ENCODE results near the gene SERPINB4. TPM values are rescaled to one million over a fixed set of nuclear protein-coding genes. Genes with fewer than 3 reads are reported as not detected.
"Not testable (repeated sequence)": the region's sequence is repeated elsewhere in the genome, so short reads cannot be mapped to it uniquely, and the experiment has no call there.

Gene SERPINB4
- not detected for polyA plus RNA-seq (ENCODE audit: low read depth in 6 of 6)

- not testable (repeated sequence) for ATAC-seq (ENCODE audit: low read depth in 2 of 2); H3K4me3 Mint-ChIP-seq; H3K27ac Mint-ChIP-seq; H3K4me1 Mint-ChIP-seq; DNase-seq; H3K9me3 Mint-ChIP-seq; H3K36me3 Mint-ChIP-seq; H3K27me3 Mint-ChIP-seq
Measured at GRCh38 chr18:63644142-63644541, at the start of gene SERPINB4. TSS of gene SERPINB4 (minus strand) at chr18:63644256. CDS start at chr18:63643577, 679 bp downstream.

GRCh38 chr18:63689064-63689463, 45.0 kb upstream of the SERPINB4 start:
- H3K27ac Mint-ChIP-seq: no peak overlapping the region
- H3K36me3 Mint-ChIP-seq: peaks cover 0 to 5% of the 10 kb centered on the region in 2 donors
- DNase-seq (no peak), ATAC-seq (ENCODE audit: low read depth in 2 of 2) (no peak)
- peaks cover 0 to 42% (median 11%) of the 10 kb centered on the region in 7 donors for H3K9me3 Mint-ChIP-seq
- peaks cover 2 to 11% (median 8%) of the 10 kb centered on the region in 3 donors for H3K27me3 Mint-ChIP-seq
- no peaks in the 10 kb centered on the region for H3K4me1 Mint-ChIP-seq
- no peak overlapping the region for H3K4me3 Mint-ChIP-seq

DNA sequence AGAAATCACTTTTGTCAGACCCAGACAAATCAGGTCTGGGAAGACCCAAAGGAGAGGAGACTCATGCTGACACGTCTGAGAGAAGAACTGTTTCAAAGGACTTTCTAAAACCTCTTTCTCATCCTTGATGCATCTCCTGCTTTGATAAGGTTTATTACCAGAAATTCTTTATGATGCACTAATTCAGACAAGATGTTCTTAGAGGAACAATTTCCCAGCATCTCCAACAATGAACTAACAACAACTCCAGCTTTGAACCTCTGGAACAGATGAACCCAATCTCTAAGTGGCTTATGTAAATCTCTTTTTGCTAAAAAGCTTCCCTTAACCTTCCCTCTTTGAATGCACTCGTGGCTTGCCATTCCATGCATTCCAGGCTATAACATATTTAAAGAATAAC, 42.8 kb upstream of the SERPINB4 start:
- Mint-ChIP-seq H3K27me3 (peaks cover 10 to 17% (median 14%) of the 10 kb centered on the region in 3 donors), H3K4me3 (no peak overlapping the region), H3K4me1 (no peaks in the 10 kb centered on the region), H3K9me3 (peaks cover 2 to 23% (median 7%) of the 10 kb centered on the region in 7 donors), H3K27ac (no peak overlapping the region), H3K36me3 (peaks cover 0 to 5% of the 10 kb centered on the region in 2 donors)
- DNase-seq (no peak), ATAC-seq (ENCODE audit: low read depth in 2 of 2) (no peak)

DNA sequence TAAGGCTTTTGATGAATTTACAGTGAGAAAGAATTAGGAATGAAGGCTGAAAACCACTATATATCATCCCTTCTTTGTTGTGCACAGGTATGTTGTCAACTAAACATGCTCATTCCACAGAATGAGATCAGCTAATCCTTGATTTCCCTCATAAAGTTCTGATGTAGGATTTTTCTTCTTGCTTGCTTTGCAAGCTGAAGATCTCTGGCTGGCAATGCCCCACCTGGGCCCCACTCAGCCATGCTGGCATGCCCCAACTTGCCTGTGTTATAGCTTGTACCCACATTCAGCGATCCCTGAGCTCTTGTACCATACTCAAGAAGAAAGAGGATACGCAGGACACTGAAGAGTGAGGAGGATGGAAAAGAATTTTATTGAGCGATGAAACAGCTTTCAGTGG, 40.7 kb upstream of the SERPINB4 start:
- Mint-ChIP-seq H3K4me1 (no peaks in the 10 kb centered on the region), H3K9me3 (peaks cover 0 to 8% (median 2%) of the 10 kb centered on the region in 7 donors), H3K27me3 (peaks cover 10 to 19% (median 17%) of the 10 kb centered on the region in 3 donors), H3K4me3 (no peak overlapping the region), H3K27ac (no peak overlapping the region), H3K36me3 (no peaks in the 10 kb centered on the region)
- no peak for ATAC-seq (ENCODE audit: low read depth in 2 of 2)
- no peak for DNase-seq

DNA sequence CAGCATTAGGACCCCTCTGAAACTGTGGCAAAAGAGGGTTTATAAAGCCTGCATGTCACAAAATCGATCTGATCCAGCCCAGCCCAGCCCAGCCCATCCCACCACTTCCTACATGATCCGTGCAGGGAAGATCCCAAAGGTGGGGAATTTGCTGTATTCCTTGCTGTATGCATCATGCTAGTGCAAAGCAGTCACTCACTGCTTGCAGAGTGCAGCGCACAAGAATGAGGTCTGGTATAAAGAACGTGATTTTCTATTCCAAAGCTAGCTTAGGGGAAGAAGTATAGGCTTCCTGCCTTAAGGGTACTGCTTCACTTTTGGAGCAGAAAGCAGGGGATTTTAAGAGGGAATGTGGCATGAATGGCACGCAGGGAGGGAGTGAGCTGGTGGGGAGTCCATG, 39.8 kb upstream of the SERPINB4 start:
- H3K4me3 Mint-ChIP-seq: no peak overlapping the region
- H3K36me3 Mint-ChIP-seq: no peaks in the 10 kb centered on the region
- DNase-seq: no peak
- H3K9me3 Mint-ChIP-seq: peaks cover 0 to 4% (median 0%) of the 10 kb centered on the region in 7 donors
- ATAC-seq (ENCODE audit: low read depth in 2 of 2): no peak
- no peaks in the 10 kb centered on the region for H3K4me1 Mint-ChIP-seq
- no peak overlapping the region for H3K27ac Mint-ChIP-seq
- H3K27me3 Mint-ChIP-seq: peaks cover 10 to 19% (median 17%) of the 10 kb centered on the region in 3 donors

DNA sequence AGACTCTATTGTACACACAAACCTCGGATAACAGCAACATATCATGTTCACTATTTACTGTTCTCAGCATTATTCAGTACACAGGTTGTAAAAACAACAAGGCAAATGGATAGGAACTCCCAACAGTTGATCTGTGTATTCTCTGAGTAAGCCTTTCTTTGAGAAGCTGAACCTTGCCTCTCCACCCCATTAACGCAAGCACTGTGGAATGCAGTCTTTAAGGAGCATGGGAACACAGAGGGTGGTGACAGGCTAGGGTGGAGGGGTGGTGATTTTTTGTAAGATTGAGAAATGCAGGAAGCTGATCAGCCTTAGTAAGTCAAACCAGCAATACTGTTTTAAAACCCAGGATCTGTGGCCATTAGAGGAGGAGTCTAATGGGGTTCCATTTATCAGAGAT, 39.1 kb upstream of the SERPINB4 start:
- ATAC-seq (ENCODE audit: low read depth in 2 of 2) (no peak), DNase-seq (no peak)
- Mint-ChIP-seq H3K27me3 (peaks cover 10 to 20% (median 19%) of the 10 kb centered on the region in 3 donors), H3K4me1 (no peaks in the 10 kb centered on the region), H3K9me3 (peaks cover 0 to 4% (median 0%) of the 10 kb centered on the region in 7 donors), H3K36me3 (no peaks in the 10 kb centered on the region), H3K4me3 (no peak overlapping the region), H3K27ac (no peak overlapping the region)

- peaks cover 10 to 32% (median 23%) of the 10 kb centered on the region in 3 donors for H3K27me3 Mint-ChIP-seq
- H3K36me3 Mint-ChIP-seq: no peaks in the 10 kb centered on the region
- no peak overlapping the region for H3K27ac Mint-ChIP-seq
- no peak overlapping the region for H3K4me3 Mint-ChIP-seq
- H3K4me1 Mint-ChIP-seq: no peaks in the 10 kb centered on the region
- no peak for DNase-seq
- peaks cover 0 to 4% (median 0%) of the 10 kb centered on the region in 7 donors for H3K9me3 Mint-ChIP-seq
- ATAC-seq (ENCODE audit: low read depth in 2 of 2): no peak
Measured at GRCh38 chr18:63681449-63682340, 37.6 kb upstream of the SERPINB4 start.

GRCh38 chr18:63679820-63680606, 36.0 kb upstream of the SERPINB4 start:
- no peaks in the 10 kb centered on the region for H3K4me1 Mint-ChIP-seq
- no peak overlapping the region for H3K27ac Mint-ChIP-seq
- H3K36me3 Mint-ChIP-seq: no peaks in the 10 kb centered on the region
- no peak for ATAC-seq (ENCODE audit: low read depth in 2 of 2)
- peaks cover 10 to 24% (median 21%) of the 10 kb centered on the region in 3 donors for H3K27me3 Mint-ChIP-seq
- H3K4me3 Mint-ChIP-seq: no peak overlapping the region
- no peak for DNase-seq
- H3K9me3 Mint-ChIP-seq: peaks cover 0 to 4% (median 0%) of the 10 kb centered on the region in 7 donors

DNA sequence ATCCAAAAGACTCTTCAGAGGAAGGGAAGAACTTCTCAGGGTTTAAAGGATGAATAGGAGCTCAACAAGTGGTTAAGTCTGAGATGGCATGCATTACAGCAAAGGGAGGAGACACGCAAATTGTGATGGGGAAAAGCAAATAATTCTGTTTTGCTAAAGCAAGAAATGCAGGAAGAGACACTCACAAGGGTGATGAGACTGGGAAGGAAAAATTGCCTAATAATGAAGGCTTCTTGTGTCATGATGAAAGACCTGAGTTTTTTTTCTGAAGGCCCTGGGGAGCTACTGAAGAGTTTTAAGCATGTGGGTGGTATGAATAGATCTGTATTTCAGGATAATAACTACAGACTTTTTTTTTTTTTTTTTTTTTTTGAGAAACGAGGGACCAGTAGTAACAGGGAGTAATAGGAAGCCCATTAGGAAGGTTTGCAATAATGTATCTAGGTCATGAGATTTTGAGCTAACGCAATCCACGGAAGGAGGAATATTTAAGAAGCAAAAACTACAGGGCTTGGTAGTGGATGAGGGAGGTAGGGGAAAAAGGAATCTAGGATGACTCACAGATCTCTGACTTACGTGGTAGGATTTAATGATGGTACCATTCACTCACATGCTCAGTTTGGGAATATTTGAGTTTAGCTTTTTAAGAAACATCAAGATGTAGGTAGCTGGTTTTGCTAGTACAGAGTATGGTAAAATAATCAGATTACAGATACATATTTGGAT, 33.6 kb upstream of the SERPINB4 start:
- DNase-seq: no peak
- Mint-ChIP-seq H3K27ac (no peak overlapping the region), H3K4me3 (no peak overlapping the region), H3K36me3 (no peaks in the 10 kb centered on the region), H3K27me3 (peaks cover 0 to 17% (median 9%) of the 10 kb centered on the region in 3 donors), H3K9me3 (no peaks in the 10 kb centered on the region), H3K4me1 (no peaks in the 10 kb centered on the region)
- ATAC-seq (ENCODE audit: low read depth in 2 of 2): no peak

- ATAC-seq (ENCODE audit: low read depth in 2 of 2): no peak
- peaks cover 0 to 15% (median 9%) of the 10 kb centered on the region in 3 donors for H3K27me3 Mint-ChIP-seq
- no peak overlapping the region for H3K27ac Mint-ChIP-seq
- peaks cover 0 to 2% (median 0%) of the 10 kb centered on the region in 7 donors for H3K9me3 Mint-ChIP-seq
- no peak overlapping the region for H3K4me3 Mint-ChIP-seq
- H3K4me1 Mint-ChIP-seq: no peaks in the 10 kb centered on the region
- no peak for DNase-seq
- no peaks in the 10 kb centered on the region for H3K36me3 Mint-ChIP-seq
Measured at GRCh38 chr18:63676526-63677323, 32.7 kb upstream of the SERPINB4 start.

- H3K4me3 Mint-ChIP-seq: no peak overlapping the region
- DNase-seq (no peak), ATAC-seq (ENCODE audit: low read depth in 2 of 2) (no peak)
- H3K27ac Mint-ChIP-seq: no peak overlapping the region
- H3K27me3 Mint-ChIP-seq: peaks cover 0 to 3% (median 0%) of the 10 kb centered on the region in 3 donors
- H3K36me3 Mint-ChIP-seq: no peaks in the 10 kb centered on the region
- peaks cover 7 to 26% (median 10%) of the 10 kb centered on the region in 7 donors for H3K9me3 Mint-ChIP-seq
- H3K4me1 Mint-ChIP-seq: no peaks in the 10 kb centered on the region
Measured at GRCh38 chr18:63664571-63664970, 20.5 kb upstream of the SERPINB4 start.

DNA sequence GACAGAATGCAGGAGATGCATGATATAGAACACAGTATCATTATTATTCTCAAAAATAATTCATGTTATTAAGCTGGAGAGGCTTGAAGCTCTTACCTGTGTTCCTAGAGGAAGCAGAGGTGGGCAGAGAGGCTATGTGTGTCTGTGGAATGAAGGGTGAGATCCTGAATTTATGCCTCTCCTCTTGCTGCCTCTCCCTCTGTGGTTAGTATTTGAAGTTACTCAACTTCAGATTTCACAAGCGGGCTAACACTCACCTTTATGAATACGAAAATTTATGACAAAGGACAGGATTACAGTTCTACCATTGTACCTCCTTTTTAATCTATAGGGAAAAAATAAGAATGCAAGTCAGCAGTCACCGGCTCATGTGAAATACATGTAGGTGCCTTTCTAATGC, 17.7 kb upstream of the SERPINB4 start, which contains the start of gene SERPINB3:
TSS of gene SERPINB3 (minus strand) at position 144 of the 400 bp plus-strand sequence. CDS start 677 bp downstream, outside the sequence.
- not testable (repeated sequence) for H3K27me3 Mint-ChIP-seq; DNase-seq; H3K4me3 Mint-ChIP-seq; H3K4me1 Mint-ChIP-seq; H3K27ac Mint-ChIP-seq; H3K36me3 Mint-ChIP-seq; ATAC-seq (ENCODE audit: low read depth in 2 of 2)
- H3K9me3 Mint-ChIP-seq: peaks cover 5 to 18% (median 8%) of the 10 kb centered on the region in 7 donors

All from naive B cell (primary cell).